Epithelial cell of esophagus (primary cell): Measurements from ENCODE around the gene ALDH1A2.
"Not testable (repeated sequence)": the region's sequence is repeated elsewhere in the genome, so short reads cannot be mapped to it uniquely, and the experiment has no call there.

ENCODE experiments used
- DNase-seq: peaks from one replicate; pipeline ENCODE4 v3.0.0; 2010; ENCODE audit warnings: low read depth
- H3K4me3 ChIP-seq: 2 replicates; pipeline ENCODE4 v1.5.1; 2011; ENCODE audit warnings: mild to moderate bottlenecking, low read length, control low read depth
- CTCF ChIP-seq: IDR thresholded peaks from 2 replicates; pipeline ENCODE4 v1.5.1; 2011; ENCODE audit warnings: low read depth, mild to moderate bottlenecking, low read length, control low read depth, inconsistent platforms; ENCODE audit not compliant: insufficient read depth; ENCODE audit errors: missing control alignments

Gene ALDH1A2

DNA sequence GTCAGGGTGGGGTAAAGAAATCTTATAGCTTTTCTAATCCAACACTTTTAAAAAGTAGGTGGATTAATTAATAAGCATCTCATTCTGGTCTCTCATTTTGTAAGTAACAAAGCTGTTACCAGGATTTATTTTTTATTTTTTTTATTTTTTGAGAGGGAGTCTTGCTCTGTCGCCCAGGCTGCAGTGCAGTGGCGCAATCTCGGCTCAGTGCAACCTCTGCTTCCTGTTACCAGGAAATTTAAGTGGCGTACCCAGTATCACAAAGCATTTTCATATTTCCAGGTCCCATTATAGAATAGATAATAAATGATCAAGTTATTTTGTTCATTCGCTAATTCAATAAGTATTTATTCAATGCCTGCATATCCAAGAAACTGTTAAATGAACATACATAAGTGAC is 13.2 kb downstream of the ALDH1A2 start:
- DNase-seq = no peak
- TF ChIP-seq CTCF = no peak
- H3K4me3 ChIP-seq = no peak overlapping the region

GRCh38 chr15:58049520-58050227 is 15.8 kb downstream of the ALDH1A2 start:
- TF ChIP-seq CTCF = no peak

DNA sequence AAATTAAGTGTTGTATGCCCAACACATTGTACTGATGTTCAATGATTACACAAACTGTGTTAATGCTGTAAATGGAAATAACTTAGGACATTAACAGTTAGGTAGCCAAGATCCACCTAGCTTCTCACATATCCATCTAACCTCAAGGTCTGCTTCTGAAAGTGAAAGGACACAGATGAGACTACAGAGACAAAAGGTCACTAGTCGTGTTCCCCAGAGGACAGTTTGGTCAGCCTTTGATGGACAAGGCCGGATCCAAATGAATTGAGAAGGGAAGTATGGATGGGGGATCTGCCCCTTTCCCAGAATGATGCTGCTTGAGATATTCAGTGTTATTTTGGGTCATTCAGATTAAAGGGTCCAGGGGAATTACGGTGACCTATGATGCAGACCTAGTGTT is 17.2 kb downstream of the ALDH1A2 start:
- no peak overlapping the region for H3K4me3 ChIP-seq
- TF ChIP-seq CTCF = no peak
- DNase-seq = no peak

More at GRCh38 chr15:58049520-58050227, 15.8 kb downstream of the ALDH1A2 start:
- no peak overlapping the region for H3K4me3 ChIP-seq
- no peak for DNase-seq

DNA sequence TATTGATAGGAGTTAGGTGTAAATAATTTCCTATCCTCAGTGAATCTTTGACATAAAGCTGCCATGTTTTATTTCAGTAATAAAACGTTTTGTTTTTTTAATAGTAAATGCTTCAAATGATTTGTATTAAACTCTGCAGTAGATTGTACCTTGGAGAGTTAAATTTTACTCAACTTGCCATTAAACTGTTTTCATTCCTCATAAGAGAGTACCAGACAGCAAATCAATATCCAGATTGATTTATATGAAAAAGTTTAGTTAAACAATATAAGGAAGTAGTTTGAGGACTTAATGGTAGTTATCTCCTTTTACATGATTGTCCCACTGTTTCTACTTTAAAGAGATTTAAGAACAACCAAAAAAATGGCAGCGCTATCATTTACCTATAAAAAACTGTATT is 18.4 kb downstream of the ALDH1A2 start:
- no peak for TF ChIP-seq CTCF
- no peak overlapping the region for H3K4me3 ChIP-seq
- no peak for DNase-seq

GRCh38 chr15:58046467-58046866 is 19.0 kb downstream of the ALDH1A2 start:
- H3K4me3 ChIP-seq = no peak overlapping the region
- no peak for TF ChIP-seq CTCF
- DNase-seq = no peak

- not testable (repeated sequence) for H3K4me3 ChIP-seq, DNase-seq
Observed at GRCh38 chr15:58045376-58045775, 20.1 kb downstream of the ALDH1A2 start.

DNA sequence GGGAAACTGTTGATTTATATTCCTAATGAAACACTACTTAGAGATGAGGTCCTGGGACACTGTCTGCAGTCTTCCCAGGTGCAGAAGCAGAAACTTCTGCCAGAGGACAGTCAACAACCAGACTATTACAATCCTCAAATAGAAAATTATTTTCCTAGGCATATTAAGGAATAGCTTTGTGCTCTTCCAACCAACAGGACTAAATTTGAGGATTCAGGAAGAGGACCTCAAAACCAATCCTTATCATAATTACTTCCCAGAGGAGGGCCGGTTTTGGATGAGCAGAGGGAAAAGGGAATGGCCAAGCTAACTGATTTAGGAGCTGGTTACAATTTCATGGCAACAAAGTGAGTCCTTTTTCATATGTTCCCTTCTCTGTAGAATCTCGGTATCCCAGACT is 21.0 kb downstream of the ALDH1A2 start:
- no peak for TF ChIP-seq CTCF
- DNase-seq = no peak
- H3K4me3 ChIP-seq = no peak overlapping the region
